Kidney epithelial cell (primary cell): ENCODE data around the gene CHORDC1. TPM values are rescaled to one million over a fixed set of nuclear protein-coding genes. Genes with fewer than 3 reads are reported as not detected.

Experiments
- DNase-seq: peaks from one replicate; pipeline ENCODE4 v3.0.0-alpha.2; 2010; ENCODE audit warnings: low read depth
- H3K27me3 ChIP-seq: 2 replicates; pipeline ENCODE4 v1.6.0; 2011; ENCODE audit warnings: low read length; ENCODE audit not compliant: control insufficient read depth, insufficient read depth
- H3K36me3 ChIP-seq: 2 replicates; pipeline ENCODE4 v1.5.1; 2011; ENCODE audit warnings: low read length; ENCODE audit not compliant: control insufficient read depth, insufficient read depth
- H3K4me3 ChIP-seq: 2 replicates; pipeline ENCODE4 v1.5.1; 2011; ENCODE audit warnings: low read depth, mild to moderate bottlenecking, control low read depth, low read length
- total RNA-seq: library from RNA; depleted of rRNA; stranded (reverse); fragments of >200 nt; gene quantifications from 2 replicates; pipeline ENCODE4 v1.2.3, GENCODE V29; 2015
- TF ChIP-seq, protein P1 (sequence below): IDR thresholded peaks from 2 replicates; pipeline ENCODE4 v1.5.1; 2011; ENCODE audit warnings: mild to moderate bottlenecking, moderate library complexity, low read length, control low read depth, inconsistent platforms; ENCODE audit not compliant: insufficient read depth, poor library complexity, severe bottlenecking

Gene CHORDC1
- total RNA-seq, 1 donor from 2014 or later = 48.3 TPM

DNA sequence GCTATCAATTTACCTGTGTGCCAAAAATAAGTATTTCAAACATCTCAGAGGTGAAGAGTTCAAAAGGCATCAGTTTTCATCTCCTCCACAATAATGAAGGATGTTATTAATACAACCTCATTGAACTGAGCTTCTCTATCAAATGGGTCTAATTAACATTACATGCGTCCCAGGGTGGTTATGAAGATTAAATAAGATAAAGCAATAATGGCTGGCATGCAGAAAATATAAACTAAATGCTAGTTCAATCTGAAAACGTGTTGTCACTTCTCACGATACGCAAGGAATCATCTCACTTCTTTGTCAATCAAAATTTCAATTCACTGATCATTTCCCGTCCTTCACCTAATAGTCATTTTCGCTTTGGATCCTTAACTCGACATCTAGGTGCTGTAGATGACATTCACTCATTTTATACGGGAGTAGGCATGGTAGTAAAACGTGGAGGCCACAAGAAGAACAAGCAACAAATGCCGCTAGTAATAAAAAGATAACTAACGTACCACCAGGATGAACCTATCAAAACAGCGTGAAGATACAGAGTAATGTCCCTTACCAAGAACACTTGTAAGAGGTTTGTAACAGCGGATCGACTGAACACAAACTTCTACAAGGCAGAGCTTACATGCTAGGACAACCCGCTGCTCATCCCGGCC is 918 bp downstream of the CHORDC1 start:
- Histone ChIP-seq H3K36me3 (no peaks in the 10 kb centered on the region), H3K27me3 (no peaks in the 10 kb centered on the region), H3K4me3 (peak overlapping the region; percentile 93)
- TF ChIP-seq, protein P1, sequence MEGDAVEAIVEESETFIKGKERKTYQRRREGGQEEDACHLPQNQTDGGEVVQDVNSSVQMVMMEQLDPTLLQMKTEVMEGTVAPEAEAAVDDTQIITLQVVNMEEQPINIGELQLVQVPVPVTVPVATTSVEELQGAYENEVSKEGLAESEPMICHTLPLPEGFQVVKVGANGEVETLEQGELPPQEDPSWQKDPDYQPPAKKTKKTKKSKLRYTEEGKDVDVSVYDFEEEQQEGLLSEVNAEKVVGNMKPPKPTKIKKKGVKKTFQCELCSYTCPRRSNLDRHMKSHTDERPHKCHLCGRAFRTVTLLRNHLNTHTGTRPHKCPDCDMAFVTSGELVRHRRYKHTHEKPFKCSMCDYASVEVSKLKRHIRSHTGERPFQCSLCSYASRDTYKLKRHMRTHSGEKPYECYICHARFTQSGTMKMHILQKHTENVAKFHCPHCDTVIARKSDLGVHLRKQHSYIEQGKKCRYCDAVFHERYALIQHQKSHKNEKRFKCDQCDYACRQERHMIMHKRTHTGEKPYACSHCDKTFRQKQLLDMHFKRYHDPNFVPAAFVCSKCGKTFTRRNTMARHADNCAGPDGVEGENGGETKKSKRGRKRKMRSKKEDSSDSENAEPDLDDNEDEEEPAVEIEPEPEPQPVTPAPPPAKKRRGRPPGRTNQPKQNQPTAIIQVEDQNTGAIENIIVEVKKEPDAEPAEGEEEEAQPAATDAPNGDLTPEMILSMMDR = no peak
- no peak for DNase-seq

DNA sequence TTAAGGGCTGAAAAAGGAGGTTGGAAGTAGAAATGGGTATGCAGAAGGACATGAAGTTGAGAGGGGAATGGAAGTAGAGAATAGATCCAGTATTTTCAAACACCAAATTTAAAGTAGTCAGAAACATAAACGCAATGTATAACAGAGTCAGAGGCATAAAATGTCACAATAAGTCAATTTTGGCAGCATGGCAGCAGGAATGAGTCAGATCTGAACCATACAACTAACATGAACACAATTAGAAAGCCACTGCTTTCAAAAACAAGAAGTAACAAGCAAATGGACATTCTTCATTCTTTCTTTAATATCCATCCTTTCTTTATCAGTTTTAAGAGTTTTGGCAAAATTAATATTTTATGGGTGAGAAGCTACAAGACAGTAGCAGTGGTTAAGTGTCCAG is 2.5 kb downstream of the CHORDC1 start:
- TF ChIP-seq, protein P1 = no peak
- H3K27me3 ChIP-seq = no peaks in the 10 kb centered on the region
- DNase-seq = no peak
- no peaks in the 10 kb centered on the region for H3K36me3 ChIP-seq
- H3K4me3 ChIP-seq = no peak overlapping the region

DNA sequence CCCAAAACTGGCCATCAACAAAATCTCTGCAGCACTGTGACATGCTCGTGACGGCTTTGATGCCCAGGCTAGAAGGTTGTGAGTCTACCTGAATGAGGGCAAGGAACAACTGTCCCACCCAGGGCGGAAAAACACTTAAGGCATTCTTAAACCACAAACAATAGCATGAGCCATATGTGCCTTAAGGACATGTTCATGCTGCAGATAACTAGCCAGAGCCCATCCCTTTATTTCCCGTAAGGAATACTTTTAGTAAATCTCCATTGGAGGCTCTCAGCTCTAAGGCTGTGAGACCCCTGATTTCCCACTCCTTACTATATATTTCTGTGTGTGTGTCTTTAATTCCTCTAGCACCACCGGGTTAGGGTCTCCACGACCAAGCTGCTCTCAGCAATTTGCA is 3.4 kb downstream of the CHORDC1 start:
- Histone ChIP-seq H3K4me3 (no peak overlapping the region), H3K36me3 (no peaks in the 10 kb centered on the region), H3K27me3 (no peaks in the 10 kb centered on the region)
- TF ChIP-seq, protein P1 = no peak
- DNase-seq = no peak

DNA sequence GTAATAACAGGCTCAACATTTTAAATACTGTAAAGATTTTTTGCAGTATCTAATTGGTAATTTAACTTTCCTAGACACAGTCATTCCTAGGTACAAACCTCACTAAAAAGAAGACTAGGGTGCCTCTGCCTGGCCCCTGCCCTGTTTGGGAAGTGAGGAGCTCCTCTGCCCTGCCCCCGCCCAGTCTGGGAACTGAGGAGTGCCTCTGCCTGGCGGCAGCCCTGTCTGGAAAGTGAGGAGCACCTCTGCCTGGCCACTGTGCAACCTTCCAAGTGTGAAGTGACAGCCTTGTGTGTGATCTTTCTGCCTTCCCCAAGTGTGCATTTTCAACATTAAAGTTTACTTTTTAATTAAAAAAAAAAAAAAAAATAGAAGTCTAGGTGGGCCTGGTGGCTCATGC is 4.2 kb downstream of the CHORDC1 start:
- Histone ChIP-seq H3K4me3 (no peak overlapping the region), H3K27me3 (no peaks in the 10 kb centered on the region), H3K36me3 (no peaks in the 10 kb centered on the region)
- TF ChIP-seq, protein P1 = no peak
- no peak for DNase-seq

DNA sequence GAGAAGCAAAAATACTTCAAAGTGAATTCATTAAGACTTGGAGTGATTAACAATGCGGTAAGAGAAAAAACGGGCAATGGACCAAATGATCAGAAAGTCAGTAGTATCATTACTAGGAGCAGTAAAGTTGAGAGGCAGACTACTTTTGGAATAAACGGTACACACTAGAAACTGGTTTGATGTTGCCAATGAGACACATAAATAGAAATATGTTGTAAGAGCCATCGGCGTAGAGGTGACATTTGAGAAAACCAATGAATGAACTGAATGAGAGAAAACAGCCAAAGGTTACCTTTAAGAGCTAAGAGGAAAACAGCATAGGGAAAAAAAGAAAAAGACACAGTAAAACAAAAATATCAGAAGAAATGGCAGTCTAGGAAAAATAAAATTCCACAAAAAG is 6.2 kb downstream of the CHORDC1 start:
- no peaks in the 10 kb centered on the region for H3K36me3 ChIP-seq
- TF ChIP-seq, protein P1 = no peak
- H3K4me3 ChIP-seq = no peak overlapping the region
- DNase-seq = no peak
- H3K27me3 ChIP-seq = no peaks in the 10 kb centered on the region

DNA sequence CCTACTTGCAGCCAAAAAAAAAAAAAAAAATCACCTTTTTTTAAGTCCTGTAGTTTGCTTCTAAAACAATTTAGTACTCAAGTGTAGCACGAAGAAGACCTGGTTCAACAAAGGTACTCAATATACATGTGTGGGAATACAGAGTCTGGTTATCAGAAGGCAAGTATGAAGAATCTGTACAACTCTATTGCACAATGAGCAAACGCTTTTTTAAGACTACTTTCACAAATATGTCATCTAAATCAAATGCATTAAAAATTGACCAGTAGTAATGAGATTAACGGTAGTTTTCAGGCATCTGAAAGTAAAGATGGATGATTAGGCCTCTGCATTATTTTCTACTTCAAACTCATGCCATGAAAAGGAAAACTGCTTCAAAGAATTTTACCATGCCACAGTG is 9.5 kb downstream of the CHORDC1 start:
- no peak for DNase-seq
- no peak overlapping the region for H3K4me3 ChIP-seq
- H3K36me3 ChIP-seq = no peaks in the 10 kb centered on the region
- no peaks in the 10 kb centered on the region for H3K27me3 ChIP-seq
- TF ChIP-seq, protein P1 = no peak
